Gastrocnemius medialis (tissue), 4 donors: ENCODE measurements around the gene SGCA. TPM values are rescaled to one million over a fixed set of nuclear protein-coding genes. Genes with fewer than 3 reads are reported as not detected.
A peak's percentile ranks its signal among the peaks of the same experiment; 100 is the strongest.

Source experiments
- ATAC-seq, 2 donors: fragments of 150-250 bp; one replicate each; pipeline ENCODE4 v1.9.1; 2016
- DNase-seq, 2 donors: peaks; one replicate each; pipeline ENCODE4 v3.0.0-alpha.2; 2019
- H3K27ac ChIP-seq, 4 donors: fragments of 200-600 bp; sonication (generic); 1 replicate in 1 of 4; 2 replicates in 3 of 4; pipeline ENCODE4 v1.5.1; 2016 to 2018; ENCODE audit warnings: mild to moderate bottlenecking in 2 of 4, moderate library complexity in 1 of 4
- H3K27me3 ChIP-seq, 3 donors: fragments of 200-600 bp; sonication (generic) in 2 of 3; 1 replicate in 1 of 3; 2 replicates in 2 of 3; pipeline versions ENCODE4 v1.5.1 to v1.6.0; 2016 to 2019; ENCODE audit warnings: mild to moderate bottlenecking in 1 of 3, moderate library complexity in 1 of 3
- H3K36me3 ChIP-seq, 2 donors: fragments of 200-600 bp; sonication (generic) in 1 of 2; one replicate each; pipeline ENCODE4 v1.5.1; 2017 to 2018
- H3K4me1 ChIP-seq, 2 donors: fragments of 200-600 bp; sonication (generic) in 1 of 2; one replicate each; pipeline ENCODE4 v1.5.1; 2016 to 2017; ENCODE audit warnings: mild to moderate bottlenecking in 2 of 2
- H3K4me3 ChIP-seq, 4 donors: fragments of 200-600 bp; sonication (generic) in 3 of 4; 1 replicate in 1 of 4; 2 replicates in 3 of 4; pipeline ENCODE4 v1.5.1; 2016 to 2019; ENCODE audit warnings: mild to moderate bottlenecking in 2 of 4
- H3K9me3 ChIP-seq, 3 donors: fragments of 200-600 bp; sonication (generic) in 2 of 3; 1 replicate in 1 of 3; 2 replicates in 2 of 3; pipeline ENCODE4 v1.5.1; 2016 to 2019
- POLR2A ChIP-seq, 2 donors: fragments of 450-650 bp; IDR thresholded peaks; one replicate each; pipeline ENCODE4 v1.6.1; 2017; ENCODE audit warnings: antibody characterized with exemption in 2 of 2, mild to moderate bottlenecking in 2 of 2, moderate library complexity in 2 of 2
- in situ Hi-C, 4 donors: fragments of 200-750 bp; cut with MboI; loops; one replicate each; pipeline versions ENCODE4 v1.15.0 to v1.8.0; 2017; ENCODE audit warnings: low sequenced_read_pairs in 4 of 4
- intact Hi-C: fragments of 100-400 bp; cut with DNase I; formaldehyde crosslinking; loops from one replicate; pipeline ENCODE4 v1.15.1; 2023; ENCODE audit warnings: low total_unique reads
- total RNA-seq, 4 donors: library from RNA; depleted of rRNA; stranded (reverse); fragments of >200 nt; gene quantifications; one replicate each; pipeline versions ENCODE4 v1.1.0 to v1.2.3, GENCODE V29; 2016
- TF ChIP-seq, protein P1 (sequence below), 5 experiments: fragments of 450-650 bp in 3 of 5; fragments of 200-600 bp in 2 of 5; sonication (generic) in 2 of 5; IDR thresholded peaks in 4 of 5; conservative IDR thresholded peaks in 1 of 5; 1 replicate in 4 of 5; 2 replicates in 1 of 5; pipeline ENCODE4 v1.5.1; 2016 to 2019; ENCODE audit warnings: antibody characterized with exemption in 5 of 5, mild to moderate bottlenecking in 3 of 5, moderate library complexity in 3 of 5

Gene SGCA
- total RNA-seq, 4 donors from 2014 or later = 227 to 385 (median 292) TPM

DNA sequence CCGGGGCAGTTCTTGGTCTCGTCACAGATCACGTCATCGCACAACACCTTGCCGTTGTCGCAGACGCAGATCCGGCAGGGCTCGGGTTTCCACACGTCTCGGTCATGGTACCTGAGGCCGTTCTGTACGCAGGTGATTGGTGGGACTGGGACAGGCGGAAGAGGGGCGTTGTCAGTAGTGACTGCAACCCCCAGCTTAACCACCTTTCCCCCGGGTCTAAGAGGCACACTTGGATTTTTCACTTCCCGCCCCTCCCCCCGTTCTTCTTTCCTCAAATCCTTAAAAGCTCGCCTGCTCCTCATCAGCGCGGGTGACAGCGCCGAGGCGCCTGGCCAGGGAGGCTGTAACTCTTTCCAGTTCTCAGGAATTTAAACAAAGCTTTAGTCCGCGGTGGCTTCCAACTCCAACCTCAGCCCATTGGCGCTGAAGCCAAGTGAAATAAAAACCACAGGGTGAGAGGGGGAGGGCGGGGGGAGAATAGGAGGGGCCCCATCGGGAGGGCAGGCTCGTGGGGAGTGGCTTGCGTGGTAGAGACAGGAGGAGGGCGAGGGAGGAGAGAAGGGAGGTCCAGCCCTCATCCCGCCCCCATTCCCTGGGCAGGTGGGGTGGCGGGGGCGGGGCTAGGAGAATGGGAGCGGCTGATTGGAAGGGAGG, 34.1 kb downstream of the SGCA start:
- H3K27me3 ChIP-seq = peaks cover 13 to 22% (median 17%) of the 10 kb centered on the region in 3 donors
- no peak for TF ChIP-seq POLR2A (IDR thresholded peaks at IDR 0.05)
- TF ChIP-seq, protein P1, sequence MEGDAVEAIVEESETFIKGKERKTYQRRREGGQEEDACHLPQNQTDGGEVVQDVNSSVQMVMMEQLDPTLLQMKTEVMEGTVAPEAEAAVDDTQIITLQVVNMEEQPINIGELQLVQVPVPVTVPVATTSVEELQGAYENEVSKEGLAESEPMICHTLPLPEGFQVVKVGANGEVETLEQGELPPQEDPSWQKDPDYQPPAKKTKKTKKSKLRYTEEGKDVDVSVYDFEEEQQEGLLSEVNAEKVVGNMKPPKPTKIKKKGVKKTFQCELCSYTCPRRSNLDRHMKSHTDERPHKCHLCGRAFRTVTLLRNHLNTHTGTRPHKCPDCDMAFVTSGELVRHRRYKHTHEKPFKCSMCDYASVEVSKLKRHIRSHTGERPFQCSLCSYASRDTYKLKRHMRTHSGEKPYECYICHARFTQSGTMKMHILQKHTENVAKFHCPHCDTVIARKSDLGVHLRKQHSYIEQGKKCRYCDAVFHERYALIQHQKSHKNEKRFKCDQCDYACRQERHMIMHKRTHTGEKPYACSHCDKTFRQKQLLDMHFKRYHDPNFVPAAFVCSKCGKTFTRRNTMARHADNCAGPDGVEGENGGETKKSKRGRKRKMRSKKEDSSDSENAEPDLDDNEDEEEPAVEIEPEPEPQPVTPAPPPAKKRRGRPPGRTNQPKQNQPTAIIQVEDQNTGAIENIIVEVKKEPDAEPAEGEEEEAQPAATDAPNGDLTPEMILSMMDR (IDR thresholded peaks at IDR 0.05 in 4 of 5, conservative IDR thresholded peaks at IDR 0.05 in 1 of 5) = no peak
- H3K36me3 ChIP-seq = no peaks in the 10 kb centered on the region
- DNase-seq (peak; percentile 63 to 78), ATAC-seq (peak; percentile 46 to 55)
- H3K4me3 ChIP-seq = peak overlapping the region; percentile 50 to 74 (median 60)
- in situ Hi-C loops (loop anchor here in 1 of 4 donors (5.0 kb wide), 1 partner anchor 72 kb away; the partner anchor contains the start of gene TMEM92), intact Hi-C loops (loop anchor here (1.0 kb wide), 2 partner anchors 73 to 97 kb away; no protein-coding TSS in a partner anchor)
- H3K4me1 ChIP-seq = peaks cover 0 to 8% of the 10 kb centered on the region in 2 donors
- peak overlapping the region; percentile 60 to 76 (median 63) for H3K27ac ChIP-seq
- H3K9me3 ChIP-seq = no peaks in the 10 kb centered on the region

DNA sequence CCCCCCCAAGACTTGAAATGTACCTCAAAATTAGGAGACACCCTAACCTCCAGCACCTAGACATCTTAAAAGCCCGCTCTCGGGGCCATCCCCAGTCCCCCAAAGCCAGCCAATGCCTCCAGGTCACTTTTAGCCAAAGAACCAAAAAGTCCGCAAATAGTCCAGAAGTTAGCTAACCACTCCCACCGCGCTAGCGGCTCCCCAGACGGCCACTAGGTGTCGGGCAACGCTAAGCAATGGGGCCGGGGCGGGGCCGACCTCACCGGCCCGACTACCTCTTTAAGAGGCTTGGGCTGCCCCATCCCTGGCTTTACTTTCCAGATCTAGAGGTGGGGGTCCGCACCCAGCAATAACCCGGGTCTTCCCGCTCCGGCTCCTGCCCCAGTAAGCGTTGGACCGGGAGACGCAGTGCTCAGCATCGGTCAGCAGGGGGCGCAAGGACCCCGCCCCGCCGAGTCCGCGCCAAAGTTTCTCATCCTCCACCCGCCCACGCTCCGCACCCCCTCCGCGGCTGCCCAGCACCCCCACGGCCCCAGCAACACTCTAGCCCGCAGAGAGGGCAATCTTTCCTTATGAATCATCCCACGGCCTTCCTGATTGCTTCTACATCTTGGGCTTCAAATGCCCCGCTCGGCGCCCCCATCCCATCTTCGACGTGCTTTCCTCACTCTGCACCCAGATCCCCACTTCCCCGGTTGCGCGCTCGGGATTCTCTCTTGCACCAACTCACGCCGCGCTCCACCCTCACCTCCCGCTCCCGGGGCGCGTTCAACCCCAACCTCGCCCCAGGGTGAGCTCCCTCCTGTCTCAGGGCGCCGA, 34.9 kb downstream of the SGCA start:
- Histone ChIP-seq H3K27me3 (peaks cover 13 to 22% (median 17%) of the 10 kb centered on the region in 3 donors), H3K36me3 (no peaks in the 10 kb centered on the region), H3K4me1 (peaks cover 0 to 8% of the 10 kb centered on the region in 2 donors), H3K27ac (peak overlapping the region; percentile 60 to 76 (median 63)), H3K4me3 (peak overlapping the region; percentile 50 to 74 (median 60)), H3K9me3 (no peaks in the 10 kb centered on the region)
- in situ Hi-C loops = loop anchor here in 1 of 4 donors (5.0 kb wide), 1 partner anchor 72 kb away; the partner anchor contains the start of gene TMEM92
- TF ChIP-seq, protein P1 (IDR thresholded peaks at IDR 0.05 in 4 of 5, conservative IDR thresholded peaks at IDR 0.05 in 1 of 5) = peak; percentile 100
- no peak for TF ChIP-seq POLR2A (IDR thresholded peaks at IDR 0.05)
- ATAC-seq (peak; percentile 74 to 76), DNase-seq (peak; percentile 63 to 79)
- intact Hi-C loops = loop anchor here (1.0 kb wide), 2 partner anchors 73 to 97 kb away; no protein-coding TSS in a partner anchor

DNA sequence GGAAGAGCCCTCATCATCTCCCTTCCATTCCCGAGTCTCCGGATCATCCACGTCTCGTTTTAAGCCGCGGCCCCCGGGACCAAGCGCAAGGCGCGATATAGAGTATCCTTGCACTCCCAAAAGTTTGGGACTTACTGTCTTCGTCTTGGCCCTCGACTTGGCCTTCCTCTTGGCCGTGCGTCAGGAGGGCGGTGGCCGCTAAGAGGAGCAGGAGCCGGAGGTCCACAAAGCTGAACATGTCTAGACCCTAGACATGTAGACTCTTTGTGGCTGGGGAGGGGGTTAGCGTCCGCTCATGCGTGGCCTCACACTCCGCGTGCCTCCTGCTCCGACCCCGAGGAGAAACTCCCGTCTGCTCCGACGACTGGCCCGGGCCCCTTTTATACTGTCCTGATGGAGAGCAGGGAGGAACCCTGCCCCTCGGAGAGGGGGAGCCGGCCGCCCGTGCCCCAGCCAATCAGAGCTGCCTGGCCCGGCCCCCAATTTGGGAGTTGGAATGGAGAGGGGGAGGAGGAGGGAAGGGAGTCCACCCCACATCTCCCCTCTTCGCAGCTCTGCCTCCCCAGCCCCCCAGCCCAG, 35.6 kb downstream of the SGCA start, which contains the start of gene COL1A1:
Gene COL1A1 (minus strand): TSS at position 356 of the 579 bp plus-strand sequence. CDS start 118 bp downstream, at position 238.
- ATAC-seq = no peak
- Histone ChIP-seq H3K27me3 (peaks cover 13 to 27% (median 17%) of the 10 kb centered on the region in 3 donors), H3K4me1 (peaks cover 0 to 8% of the 10 kb centered on the region in 2 donors), H3K36me3 (no peaks in the 10 kb centered on the region), H3K4me3 (peak within 1 kb of the TSS; percentile 50 to 74 (median 60)), H3K27ac (peak within 1 kb of the TSS; percentile 60 to 76 (median 63)), H3K9me3 (no peaks in the 10 kb centered on the region)
- DNase-seq = no peak
- TF ChIP-seq, protein P1 (IDR thresholded peaks at IDR 0.05 in 4 of 5, conservative IDR thresholded peaks at IDR 0.05 in 1 of 5) = no peak
- peak; percentile 30 to 58 for TF ChIP-seq POLR2A (IDR thresholded peaks at IDR 0.05)
- in situ Hi-C loops = loop anchor here in 1 of 4 donors (5.0 kb wide), 1 partner anchor 71 kb away; the partner anchor contains the start of gene TMEM92
- intact Hi-C loops = no loop called here

DNA sequence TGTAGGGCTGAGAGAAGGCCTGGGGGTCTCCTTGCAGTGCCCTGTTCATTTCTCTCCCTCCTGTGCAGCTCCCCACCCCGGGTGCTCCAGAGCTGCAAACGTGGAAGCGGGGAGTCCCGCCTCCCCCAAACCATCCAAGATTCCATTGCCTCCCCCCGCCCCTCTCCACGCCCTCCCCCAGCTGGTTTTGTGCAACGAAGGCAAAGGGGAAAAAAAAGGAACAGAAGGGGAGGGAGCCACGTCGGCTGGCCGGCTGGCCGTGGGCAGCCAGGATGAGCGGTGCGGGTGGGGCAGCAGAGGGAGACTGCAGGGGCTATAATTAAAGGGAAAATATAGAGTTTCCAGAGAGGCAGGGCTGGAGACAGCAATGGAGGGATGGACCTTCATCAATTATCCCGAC, 37.3 kb downstream of the SGCA start:
- Histone ChIP-seq H3K27ac (no peak overlapping the region), H3K9me3 (no peaks in the 10 kb centered on the region), H3K4me3 (no peak overlapping the region), H3K36me3 (no peaks in the 10 kb centered on the region), H3K27me3 (peaks cover 16 to 27% (median 25%) of the 10 kb centered on the region in 3 donors), H3K4me1 (peaks cover 0 to 8% of the 10 kb centered on the region in 2 donors)
- in situ Hi-C loops = loop anchor here in 1 of 4 donors (5.0 kb wide), 1 partner anchor 69 kb away; the partner anchor contains the start of gene TMEM92
- ATAC-seq (no peak), DNase-seq (no peak)
- TF ChIP-seq, protein P1 (IDR thresholded peaks at IDR 0.05 in 4 of 5, conservative IDR thresholded peaks at IDR 0.05 in 1 of 5) = no peak
- no peak for TF ChIP-seq POLR2A (IDR thresholded peaks at IDR 0.05)
- intact Hi-C loops = no loop called here
